NOMO-1 treated with dmso at 0.1 percent for 144 hours (cell line): ENCODE results near the gene STOX2.

Experiments
- DNase-seq: peaks from one replicate; lab custom pipeline; 2025; ENCODE audit not compliant: unreplicated experiment; lab: John Stamatoyannopoulos, UW

STOX2 gene

DNA sequence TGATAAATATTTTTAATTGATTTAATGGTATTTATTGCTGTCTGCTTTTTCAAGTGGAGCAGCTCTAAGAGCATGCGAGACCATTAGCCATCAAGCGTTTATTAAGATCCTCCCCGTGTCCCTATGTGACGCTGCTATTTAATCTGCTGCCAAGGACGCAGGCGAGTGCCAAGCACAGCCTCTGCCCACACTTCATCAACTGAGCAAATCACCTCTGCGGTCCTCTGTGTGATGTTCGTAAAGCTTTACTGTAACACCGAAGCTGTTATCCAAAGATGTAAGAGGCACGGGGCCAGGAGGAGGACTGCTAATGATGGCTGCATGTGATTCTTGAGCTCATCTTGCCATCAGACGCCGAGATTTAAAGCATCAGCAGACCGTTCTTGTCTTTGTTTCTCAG is 79.5 kb downstream of the STOX2 start:
- no peak for DNase-seq

DNA sequence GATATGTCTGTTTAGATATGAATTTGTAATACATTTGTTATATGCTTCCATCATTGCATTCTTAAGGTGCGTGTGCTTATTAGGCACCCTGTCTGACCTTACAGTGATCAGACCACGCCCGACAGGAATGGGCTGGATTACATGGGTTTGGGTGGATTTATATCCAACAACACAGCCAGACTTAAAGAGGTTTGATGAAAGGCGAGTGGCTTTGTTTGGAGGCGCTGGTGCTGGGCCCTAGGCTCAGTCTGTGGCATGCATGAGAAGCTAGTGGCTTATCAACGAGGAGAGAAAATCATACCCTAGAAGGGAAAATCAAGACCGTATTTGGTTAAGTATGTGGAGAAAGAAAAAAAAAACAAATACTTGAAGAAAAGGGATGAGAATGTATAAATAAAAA is 80.7 kb downstream of the STOX2 start:
- DNase-seq, result no peak

DNA sequence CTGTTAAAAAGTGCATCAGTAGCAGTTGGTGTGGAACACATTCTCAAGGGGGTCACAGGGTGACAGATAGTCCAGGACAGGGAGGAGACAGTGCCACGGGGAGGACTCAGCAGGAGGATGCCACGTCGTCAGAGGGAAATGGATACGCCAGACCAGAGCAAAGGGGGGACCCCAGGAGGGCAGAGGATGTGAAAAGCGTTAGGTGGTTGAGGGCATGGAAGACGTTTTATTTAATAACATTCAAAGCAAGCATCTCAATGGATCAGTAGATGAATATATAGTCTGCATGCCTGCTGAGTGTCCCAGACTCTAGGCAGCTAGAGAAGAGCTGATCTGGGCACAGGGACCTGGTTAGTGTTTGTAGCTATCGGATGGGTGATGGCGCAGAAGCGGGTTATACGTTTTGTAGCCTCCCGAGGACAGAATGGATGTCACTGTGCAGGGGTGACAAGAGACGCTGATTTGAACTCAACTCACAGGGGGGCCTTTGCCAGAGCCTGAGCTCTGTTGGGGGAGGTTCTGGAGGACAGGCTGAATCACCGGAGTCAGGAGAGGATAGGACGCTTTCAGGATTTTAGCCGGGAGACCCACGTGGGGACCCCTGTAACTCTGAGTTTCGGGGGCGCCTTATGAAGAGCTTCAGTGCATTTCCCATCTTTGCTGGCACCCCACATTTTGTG is 81.3 kb downstream of the STOX2 start:
- DNase-seq, result no peak

DNA sequence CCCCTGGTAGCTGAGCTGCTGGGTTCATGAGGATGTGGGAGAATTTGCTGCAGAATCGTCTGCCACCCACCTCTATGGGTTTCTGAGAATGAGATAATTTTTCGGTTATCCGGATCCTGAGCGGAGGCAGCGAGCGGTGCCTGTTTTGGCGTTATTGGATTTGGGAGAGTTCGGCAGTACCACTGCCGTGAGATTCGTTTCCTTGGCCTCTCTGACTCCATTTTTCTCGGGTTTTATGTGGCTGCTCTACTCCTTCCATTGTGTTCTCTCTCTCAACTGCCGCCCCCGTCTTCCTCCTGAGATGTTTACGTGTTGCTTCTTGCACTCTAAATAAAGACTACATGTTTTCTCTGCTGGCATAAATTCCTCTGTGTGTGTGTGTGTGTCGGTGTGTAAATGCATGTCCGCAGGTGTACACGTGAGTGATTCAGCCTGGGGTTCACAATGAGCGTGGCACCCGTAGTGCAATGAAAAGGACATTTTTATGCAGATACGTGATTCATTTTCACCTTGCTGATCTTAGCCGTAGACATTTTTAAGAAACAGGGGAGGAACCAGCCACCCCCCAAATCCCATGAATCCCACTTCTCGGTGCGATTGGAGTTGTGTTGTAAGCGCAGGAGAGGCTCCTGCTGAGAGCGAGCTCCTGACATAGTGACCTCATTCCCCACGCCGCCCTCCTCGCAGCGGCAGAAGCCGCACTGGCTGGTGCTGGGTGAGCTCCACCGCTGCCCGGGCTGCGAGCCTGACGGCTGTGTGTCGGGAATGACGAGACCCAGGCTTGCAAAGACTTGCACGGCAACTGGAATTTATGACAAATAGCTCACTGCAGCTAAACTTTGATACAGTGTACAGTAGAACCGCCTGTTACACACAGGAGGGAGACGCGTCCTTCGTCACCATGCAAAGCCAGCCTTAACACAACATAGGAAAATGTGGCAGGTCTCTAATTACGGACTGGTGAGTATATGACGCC is 82.2 kb downstream of the STOX2 start:
- no peak for DNase-seq

DNA sequence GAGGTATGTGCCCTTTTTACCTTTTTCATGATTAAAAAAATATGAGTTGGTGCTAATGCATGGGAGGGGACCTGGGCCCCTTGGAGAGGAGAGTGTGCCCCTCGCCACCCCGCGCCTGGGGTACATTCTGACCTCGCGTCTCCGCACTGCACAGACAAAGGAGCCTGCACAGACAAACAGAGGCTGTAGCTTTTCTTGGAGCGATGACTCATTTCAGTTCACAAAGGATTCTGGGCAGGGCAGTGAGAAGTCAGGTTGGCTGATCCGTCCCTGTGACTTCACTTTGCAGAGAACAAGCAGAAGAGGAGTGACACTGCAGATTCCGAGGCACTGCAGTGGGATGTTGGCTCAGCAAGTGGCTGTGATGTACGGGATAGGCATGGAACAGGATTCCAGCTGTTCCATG is 82.9 kb downstream of the STOX2 start:
- peak; percentile 87 for DNase-seq

DNA sequence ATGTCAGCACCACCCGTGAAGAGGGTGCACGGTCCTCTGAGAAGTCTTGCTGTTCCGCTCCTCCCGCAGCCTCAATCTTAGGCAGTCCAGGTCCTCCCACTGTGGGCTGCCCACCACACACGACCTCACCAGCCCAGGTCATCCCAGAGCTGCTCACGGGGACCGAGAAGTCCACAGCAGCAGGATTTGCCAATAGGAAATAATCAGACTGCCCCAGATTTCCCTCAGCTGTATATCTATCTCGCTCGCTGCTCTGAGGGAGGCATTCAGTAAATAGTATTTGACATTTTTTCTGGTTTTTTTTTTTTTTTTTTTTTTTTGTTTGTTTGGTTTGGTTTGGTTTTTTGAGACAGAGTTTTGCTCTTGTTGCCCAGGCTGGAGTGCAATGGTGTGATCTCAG is 83.8 kb downstream of the STOX2 start:
- DNase-seq, result no peak

DNA sequence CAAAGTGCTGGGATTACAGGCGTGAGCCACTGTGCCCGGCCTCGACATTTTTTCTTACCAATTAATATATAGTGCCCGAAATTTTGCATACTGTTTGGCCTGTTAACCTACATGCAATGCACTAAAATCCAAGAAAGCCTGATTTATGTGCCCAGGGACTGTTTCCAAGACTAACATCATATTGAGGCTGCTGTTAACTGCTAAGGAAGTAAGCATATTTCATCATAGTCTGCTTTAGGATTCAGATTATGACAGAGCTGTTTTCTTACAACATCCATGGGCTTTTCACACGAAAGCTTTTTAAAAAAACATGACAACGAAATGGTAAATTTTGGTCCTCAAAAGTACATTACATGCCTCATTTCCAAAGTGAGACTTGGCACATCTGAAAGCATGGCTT is 84.4 kb downstream of the STOX2 start:
- DNase-seq, result peak; percentile 88

DNA sequence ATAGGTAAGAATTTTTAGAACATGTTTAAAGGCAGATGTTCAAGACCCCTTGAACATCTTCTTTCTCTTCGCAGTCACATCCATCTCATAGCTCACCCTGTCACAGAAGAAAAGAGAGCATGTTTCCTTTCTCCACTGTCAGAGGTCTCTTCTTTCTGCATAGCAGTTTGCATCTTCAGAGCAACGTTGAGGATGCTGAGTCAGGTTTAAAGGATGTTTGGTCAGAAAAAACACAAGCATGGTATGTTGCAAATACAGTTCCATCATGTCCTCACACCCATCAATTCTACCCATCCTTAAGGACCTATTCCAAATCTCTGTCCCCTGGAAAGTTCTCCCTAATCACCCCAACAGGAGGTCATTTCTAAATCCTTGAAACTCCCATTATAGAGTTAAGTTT is 84.8 kb downstream of the STOX2 start:
- no peak for DNase-seq

DNA sequence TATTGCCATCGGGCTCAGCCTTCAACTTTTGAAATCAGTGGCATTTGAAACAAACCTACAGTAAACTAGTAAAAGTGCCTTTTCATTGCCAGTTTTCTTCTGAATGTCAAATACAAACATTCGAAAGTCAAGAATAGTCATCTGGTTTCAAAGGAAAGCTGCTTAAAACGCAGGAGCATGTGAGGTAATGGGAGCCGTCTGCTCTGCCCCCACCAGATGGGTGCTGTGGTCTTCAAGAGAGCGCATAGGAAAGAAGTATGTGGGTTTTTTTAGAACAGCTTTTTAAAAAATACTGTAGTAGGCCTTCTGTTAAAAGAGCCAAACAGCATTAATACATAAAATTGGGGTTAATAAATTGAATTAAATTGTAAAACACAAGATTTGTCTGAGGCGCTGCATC is 88.6 kb downstream of the STOX2 start:
- no peak for DNase-seq

DNA sequence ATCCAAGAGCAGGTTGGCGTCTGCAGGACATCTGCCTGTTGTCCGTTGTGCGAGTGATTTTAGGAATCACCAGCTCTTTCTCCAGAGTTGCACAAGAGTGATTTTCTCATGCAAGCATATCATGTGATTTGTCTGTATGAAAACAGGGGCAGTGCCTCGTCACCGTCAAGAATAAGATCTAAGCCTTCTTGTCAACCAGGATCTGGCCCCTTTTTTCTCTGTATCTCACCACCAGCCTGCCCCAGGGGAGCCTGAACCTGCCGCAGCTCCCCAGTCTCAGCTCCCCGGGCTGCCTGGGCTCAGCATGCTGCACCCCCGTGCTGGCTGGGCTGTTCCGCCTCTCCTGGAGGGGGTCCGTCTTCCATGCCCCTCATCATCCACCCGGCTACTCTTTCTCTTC is 90.5 kb downstream of the STOX2 start:
- DNase-seq, result peak; percentile 27

DNA sequence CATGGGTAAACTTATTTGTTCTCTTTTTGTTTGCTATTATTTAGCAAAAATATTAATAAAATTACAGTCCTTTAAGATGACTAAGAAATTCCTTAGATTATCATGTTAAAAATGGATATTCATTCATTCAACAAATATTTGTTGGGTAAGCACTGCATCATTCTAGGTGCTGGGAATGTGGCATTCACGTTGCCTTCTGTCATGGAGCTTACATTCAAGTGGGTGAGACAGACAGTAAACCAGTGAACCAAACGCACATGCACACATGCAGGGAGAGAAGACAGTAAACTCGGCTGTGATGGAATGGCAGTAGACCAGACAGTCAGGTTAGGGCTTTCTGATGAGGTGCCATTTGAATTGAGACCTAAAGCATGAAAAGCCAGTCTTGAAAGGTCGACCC is 91.8 kb downstream of the STOX2 start:
- no peak for DNase-seq

DNA sequence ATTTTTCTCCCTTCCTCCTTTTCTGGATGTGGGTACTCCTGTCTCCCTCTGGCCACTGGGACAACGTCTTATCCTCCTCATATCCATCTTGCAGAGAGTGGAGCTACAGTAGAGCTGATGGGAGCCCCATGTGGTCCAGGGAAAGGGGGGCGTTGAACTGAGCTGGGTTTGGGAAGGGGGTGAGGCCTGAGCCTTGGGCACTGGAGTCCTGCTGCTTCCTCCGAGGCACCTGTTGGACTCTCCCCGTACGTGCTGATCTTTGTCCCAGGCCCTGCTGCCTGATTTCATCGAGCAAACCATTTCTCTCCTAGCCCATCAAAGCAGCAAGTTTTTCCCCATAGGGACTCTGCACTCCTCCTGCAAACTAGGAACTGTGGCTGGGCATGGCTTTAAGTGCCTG is 94.3 kb downstream of the STOX2 start:
- DNase-seq, result no peak

DNA sequence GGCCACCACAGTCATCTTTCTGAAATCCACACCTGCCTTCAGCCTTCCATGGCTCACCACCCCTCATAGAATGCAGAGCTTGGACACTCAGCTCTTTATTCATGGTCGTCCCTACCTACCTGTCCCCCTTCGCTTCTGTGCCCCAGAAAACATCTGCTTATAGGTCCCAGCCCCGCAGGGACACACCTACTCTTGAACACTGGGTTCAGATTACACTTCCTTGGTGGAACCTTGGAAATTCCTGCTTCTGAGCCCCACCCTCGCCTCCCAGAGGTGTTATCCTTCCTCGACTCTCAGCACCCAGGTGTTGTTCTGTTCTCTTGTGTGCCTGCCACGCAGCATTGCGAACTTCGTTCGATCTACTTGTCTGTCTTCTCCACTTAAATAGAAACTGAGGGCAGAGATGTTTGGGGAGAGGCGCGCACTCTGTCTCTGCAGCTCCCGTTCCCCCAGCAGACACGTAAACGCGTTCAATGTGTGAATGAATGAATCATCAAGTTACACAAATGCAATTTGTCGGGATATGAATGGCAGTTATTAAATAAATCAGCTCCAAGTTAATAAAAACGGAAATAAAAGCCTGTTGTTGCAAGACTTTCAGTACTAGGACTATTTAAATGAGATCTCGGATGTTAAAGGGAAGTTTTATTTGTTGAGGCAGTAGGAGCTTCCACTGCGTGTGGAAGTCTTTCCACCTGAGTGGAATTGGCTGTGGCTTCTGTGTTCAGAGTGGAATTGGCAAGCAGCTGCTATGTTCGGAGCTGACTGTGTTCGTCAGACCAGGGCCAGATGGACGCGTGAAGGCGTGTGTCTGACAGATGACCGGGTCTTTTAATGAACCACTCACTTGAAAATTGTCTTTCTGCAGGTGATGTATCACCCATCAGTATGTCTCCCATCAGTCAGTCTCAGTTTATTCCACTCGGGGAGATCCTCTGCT is 95.6 kb downstream of the STOX2 start:
- no peak for DNase-seq

DNA sequence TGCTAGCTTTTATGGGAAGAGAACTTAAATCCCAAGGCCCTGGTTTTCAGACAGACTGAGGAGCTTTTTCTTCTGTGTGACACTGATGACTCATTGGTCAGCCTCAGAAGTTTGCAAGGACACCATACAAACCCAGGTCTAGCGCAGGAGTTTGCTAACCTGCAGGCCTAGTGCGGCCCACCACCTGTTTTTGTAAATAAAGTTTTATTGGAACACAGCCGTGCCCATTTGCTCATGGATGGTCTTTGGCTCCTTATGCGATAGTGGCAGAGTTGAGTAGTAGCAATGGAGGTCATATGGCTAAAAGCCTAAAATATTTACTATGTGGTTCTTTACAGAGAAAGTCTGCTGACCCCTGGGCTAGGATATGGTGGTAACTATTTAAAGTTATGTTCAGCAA is 98.3 kb downstream of the STOX2 start:
- DNase-seq, result no peak

DNA sequence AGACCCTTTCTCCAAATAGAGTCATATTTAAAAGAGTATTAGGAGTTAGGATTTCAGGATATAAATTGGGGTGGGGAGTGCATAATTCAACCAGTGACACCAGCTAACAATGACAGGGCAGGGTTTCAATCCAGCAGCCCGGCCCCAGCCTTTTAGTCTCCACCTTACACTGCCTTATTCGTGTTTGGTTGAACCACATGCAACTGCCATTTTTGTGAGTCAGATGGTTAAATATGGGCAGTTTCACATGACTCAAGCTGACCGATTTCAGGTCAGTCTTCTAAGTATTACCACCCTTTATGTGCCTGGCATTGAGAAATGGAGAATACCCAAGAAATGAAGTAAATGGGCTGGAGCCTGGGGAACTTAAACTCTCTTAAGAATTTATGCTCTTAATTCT is 102.8 kb downstream of the STOX2 start:
- no peak for DNase-seq

DNA sequence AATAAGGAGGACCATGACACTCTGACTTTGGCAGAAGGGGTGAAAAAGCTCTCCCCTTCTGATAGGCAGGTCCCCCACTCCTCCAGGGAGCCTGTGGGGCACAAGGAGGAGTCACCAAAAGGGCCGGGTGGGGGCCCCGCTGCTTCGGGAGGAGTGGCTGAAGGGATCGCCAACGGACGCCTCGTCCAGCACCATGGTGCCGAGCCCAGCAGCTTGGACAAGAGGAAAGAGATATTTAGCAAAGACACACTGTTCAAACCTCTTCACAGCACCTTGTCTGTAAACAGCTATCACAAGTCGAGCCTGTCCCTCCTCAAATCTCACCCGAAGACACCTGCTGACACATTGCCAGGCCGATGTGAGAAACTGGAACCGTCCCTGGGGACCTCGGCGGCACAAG is 105.6 kb downstream of the STOX2 start:
- no peak for DNase-seq

DNA sequence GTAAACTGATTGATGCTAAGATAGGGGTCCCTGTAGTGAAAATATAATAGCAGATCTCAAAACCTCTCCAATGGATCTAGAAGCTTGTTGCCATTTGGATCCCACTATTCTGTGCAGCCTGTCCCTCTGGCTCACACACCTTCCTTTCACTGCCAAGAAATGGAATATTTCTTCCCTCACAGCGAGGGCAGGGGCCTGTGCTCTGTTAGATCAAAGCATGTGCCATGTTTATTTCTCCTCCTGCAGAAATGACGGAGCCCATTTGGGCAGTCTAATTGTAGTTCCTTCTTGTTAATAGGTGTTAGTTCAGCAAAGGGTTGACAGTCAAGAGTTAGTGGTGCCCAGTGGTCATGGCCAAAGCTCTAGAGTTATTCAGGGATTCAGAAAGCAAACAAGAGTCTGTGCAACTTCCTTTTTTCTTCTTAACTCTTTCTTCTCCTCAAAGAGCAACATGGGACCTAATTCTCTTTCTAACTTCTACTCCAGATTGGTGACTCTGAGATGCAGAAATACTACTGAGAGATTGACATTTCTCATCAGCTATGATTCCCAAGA is 106.8 kb downstream of the STOX2 start:
- peak; percentile 58 for DNase-seq

DNA sequence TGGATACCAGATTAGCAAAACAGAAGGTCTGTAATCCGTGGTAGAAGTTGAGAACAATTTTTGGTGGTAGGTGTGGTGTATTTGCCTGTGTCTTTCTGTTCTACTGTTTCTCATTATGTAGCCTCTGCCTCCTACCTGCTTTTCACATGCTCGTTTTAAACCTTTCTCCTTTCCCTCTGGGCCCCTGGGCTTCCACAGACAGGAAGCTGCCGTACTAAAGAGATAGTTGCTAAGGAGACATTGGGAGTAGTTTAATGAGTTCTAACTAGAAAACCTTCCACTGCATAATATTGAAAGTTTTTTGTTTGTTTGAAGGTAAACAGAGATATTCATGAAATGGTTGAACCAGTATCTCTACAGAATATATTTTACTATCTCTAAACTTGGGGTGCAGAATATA is 107.8 kb downstream of the STOX2 start:
- no peak for DNase-seq

DNA sequence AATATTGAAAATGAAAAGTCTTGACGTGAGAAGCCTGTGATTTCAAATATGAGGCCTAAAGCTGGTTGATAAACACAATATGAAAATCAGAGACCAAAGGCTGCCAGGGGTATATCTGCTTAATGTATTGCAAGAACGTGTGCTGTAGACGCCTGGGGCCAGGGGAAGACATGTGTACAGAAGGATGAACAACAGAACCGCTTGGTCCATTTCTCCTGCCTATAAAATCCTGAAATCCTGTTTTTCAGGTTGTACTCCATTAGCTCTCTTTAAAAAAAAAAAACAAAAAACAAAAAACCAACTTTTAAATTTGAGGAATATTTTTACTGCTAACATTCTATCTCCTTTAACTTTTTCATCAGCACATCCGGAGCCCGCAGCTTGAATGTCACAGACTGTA is 109.2 kb downstream of the STOX2 start:
- no peak for DNase-seq

DNA sequence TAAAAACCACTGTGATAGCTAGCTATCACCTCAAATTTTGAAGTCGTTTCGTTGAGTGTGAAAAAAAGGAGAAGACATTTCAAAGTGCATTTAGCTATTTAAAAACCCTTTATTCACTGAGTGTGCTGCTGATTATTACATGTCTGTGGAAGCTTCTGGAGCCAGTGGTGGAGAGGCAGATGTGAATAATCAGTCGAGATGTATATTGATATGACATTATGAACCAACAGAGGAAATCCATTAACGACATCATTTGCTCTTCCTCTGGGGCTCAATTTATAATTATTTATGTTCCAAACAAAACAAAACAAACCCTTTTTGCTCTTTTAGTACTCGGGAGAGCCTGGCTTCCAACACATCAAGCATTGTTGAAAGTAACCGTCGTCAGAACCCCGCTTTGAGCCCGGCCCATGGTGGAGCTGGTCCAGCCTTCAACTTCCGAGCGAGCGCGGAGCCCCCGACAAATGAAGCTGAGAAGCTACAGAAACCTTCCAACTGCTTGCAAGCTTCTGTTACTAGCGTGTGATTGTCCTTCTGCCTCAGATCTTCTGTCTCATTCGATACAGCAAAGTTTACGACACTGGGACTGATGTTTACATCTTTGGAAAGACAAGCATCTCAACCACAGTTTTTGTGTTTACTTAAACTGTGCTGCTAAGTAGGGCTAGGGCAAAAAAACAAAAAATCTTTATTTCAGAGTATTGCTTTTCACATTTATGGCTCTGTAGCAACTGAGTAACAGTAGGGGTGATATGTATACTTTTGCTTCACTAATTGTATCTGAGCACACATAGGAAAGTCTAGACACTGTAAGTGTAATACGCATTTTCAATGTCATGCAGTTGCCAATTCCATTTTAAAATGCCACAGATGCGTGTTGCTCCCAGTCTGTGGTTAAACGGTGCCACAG is 111.9 kb downstream of the STOX2 start:
- no peak for DNase-seq
